Karpas-422 (cell line): ENCODE data around the gene S100PBP. TPM values are rescaled to one million over a fixed set of nuclear protein-coding genes. Genes with fewer than 3 reads are reported as not detected.
"Not testable (repeated sequence)": the region's sequence is repeated elsewhere in the genome, so short reads cannot be mapped to it uniquely, and the experiment has no call there.

Experiments
- DNase-seq: peaks from one replicate; pipeline ENCODE4 v3.0.0-alpha.2; 2015
- H2AFZ ChIP-seq: fragments of 200-600 bp; sonication (generic); 2 replicates; pipeline ENCODE4 v1.6.1; 2014; ENCODE audit warnings: antibody characterized with exemption, low read length, mixed read lengths
- H3K27ac ChIP-seq: fragments of 200-600 bp; sonication (generic); 2 replicates; pipeline ENCODE4 v1.5.1; 2014; ENCODE audit warnings: mild to moderate bottlenecking, low read length, moderate library complexity
- H3K27me3 ChIP-seq: fragments of 200-600 bp; sonication (generic); 2 replicates; pipeline ENCODE4 v1.6.1; 2014; ENCODE audit warnings: low read length, mixed read lengths
- H3K36me3 ChIP-seq: fragments of 200-600 bp; sonication (generic); 2 replicates; pipeline ENCODE4 v1.6.1; 2014; ENCODE audit warnings: low read length, mixed read lengths; ENCODE audit not compliant: insufficient read depth
- H3K4me1 ChIP-seq: fragments of 200-600 bp; sonication (generic); 2 replicates; pipeline ENCODE4 v1.6.1; 2014; ENCODE audit warnings: mild to moderate bottlenecking, low read length, mixed read lengths
- H3K4me2 ChIP-seq: fragments of 200-600 bp; sonication (generic); 2 replicates; pipeline ENCODE4 v1.6.1; 2014; ENCODE audit warnings: low read length, low read depth, mild to moderate bottlenecking; ENCODE audit not compliant: poor library complexity, severe bottlenecking
- H3K4me3 ChIP-seq: fragments of 200-600 bp; sonication (generic); 2 replicates; pipeline ENCODE4 v1.5.1; 2014; ENCODE audit warnings: mild to moderate bottlenecking, antibody characterized with exemption, low read length, mixed read lengths
- H3K79me2 ChIP-seq: fragments of 200-600 bp; sonication (generic); 2 replicates; pipeline ENCODE4 v1.6.1; 2014; ENCODE audit warnings: mild to moderate bottlenecking, low read length, mixed read lengths
- H3K9ac ChIP-seq: fragments of 200-600 bp; sonication (generic); 2 replicates; pipeline ENCODE4 v1.6.0; 2014; ENCODE audit warnings: low read length
- H3K9me2 ChIP-seq: fragments of 200-600 bp; sonication (generic), shearing (Covaris generic); replicated peaks from 2 replicates; pipeline ENCODE4 v1.6.0; 2014; ENCODE audit warnings: mild to moderate bottlenecking, low read length, moderate library complexity; ENCODE audit not compliant: insufficient read depth
- H3K9me3 ChIP-seq: fragments of 300-700, 200-600 bp; sonication (generic); 2 replicates; pipeline ENCODE4 v1.6.1; 2014; ENCODE audit warnings: low read length, mixed read lengths
- H4K20me1 ChIP-seq: fragments of 200-600 bp; sonication (generic); 2 replicates; pipeline ENCODE4 v1.6.1; 2014; ENCODE audit warnings: mild to moderate bottlenecking, antibody characterized with exemption, low read length, low read depth; ENCODE audit not compliant: insufficient read depth
- total RNA-seq: library from RNA; depleted of rRNA; stranded (reverse); fragments of >200 nt; shearing (Covaris generic); gene quantifications from 2 replicates; pipeline ENCODE4 v1.2.3, GENCODE V29; 2014; ENCODE audit warnings: low replicate concordance; rRNA removed

S100PBP gene
- total RNA-seq, 1 experiment from 2014 or later, result 23.7 TPM

DNA sequence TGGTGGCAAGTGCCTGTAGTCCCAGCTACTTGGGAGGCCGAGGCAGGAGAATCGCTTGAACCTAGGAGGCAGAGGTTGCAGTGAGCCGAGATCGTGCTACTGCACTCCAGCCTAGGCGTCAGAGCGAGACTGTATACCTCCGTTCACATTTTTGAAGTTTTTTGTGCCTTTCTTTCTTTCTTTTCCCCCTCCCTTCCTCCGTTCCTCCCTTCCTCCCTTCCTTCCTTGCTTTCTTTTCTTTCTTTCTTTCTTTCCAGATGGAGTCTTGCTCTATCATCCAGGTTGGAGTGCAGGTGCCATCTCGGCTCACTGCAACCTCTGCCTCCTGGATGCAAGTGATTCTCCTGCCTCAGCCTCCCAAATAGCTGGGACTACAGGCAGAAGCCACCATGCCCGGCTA is 88.1 kb downstream of the S100PBP start:
- not testable (repeated sequence) for H2AFZ ChIP-seq, H3K9ac ChIP-seq, DNase-seq, H3K4me2 ChIP-seq, H3K27ac ChIP-seq, H3K4me1 ChIP-seq, H3K27me3 ChIP-seq, H3K9me2 ChIP-seq, H4K20me1 ChIP-seq, H3K36me3 ChIP-seq, H3K4me3 ChIP-seq, H3K79me2 ChIP-seq, H3K9me3 ChIP-seq

DNA sequence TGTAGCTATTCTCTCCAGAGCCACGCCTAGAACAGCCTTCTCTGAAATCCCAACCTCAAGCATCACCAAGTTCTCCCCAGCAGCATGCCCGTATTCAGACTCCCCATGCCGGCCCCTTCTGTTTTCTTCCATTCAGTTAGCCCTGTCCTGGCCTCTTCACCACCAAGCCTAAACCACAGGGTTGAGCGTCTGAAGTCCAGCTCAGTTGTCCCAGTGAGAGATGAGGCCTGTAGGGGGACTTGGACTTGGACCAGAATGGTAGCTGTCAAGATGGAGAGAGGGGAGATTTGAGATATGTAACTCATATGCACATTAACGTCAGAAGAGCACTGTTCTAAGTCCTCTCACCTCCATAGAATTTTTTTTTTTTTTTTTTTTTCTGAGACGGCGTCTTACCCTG is 89.2 kb downstream of the S100PBP start:
- Histone ChIP-seq H3K4me1 (no peaks in the 10 kb centered on the region), H3K4me3 (no peak overlapping the region), H3K79me2 (no peaks in the 10 kb centered on the region), H2AFZ (no peak overlapping the region), H3K27ac (no peak overlapping the region), H3K36me3 (no peaks in the 10 kb centered on the region), H3K4me2 (no peak overlapping the region), H4K20me1 (no peaks in the 10 kb centered on the region), H3K9me2 (no peaks in the 10 kb centered on the region), H3K27me3 (no peaks in the 10 kb centered on the region), H3K9ac (no peak overlapping the region), H3K9me3 (no peaks in the 10 kb centered on the region)
- DNase-seq, result no peak

DNA sequence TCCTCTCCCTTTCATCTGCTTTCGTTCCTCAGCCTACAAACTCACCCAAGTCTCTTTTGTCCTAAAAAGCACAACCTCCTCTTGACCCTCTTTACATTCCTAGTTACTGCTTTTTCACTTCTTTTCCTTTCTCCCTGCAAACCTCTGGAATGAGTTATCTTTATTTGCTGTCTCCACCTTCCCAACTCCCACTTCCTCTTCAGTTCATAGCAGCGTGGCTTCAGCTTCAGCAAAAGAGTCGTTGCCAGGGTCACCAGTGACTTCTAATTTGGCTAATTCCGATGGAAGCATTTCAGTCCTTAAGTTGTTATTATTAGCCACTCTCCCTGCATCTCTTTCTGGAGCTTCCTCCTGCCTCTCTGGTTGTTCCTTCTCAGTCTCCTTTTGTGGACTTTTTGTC is 90.0 kb downstream of the S100PBP start:
- Histone ChIP-seq H4K20me1 (no peaks in the 10 kb centered on the region), H3K9me3 (no peaks in the 10 kb centered on the region), H3K9ac (no peak overlapping the region), H3K27ac (no peak overlapping the region), H3K79me2 (no peaks in the 10 kb centered on the region), H3K9me2 (no peaks in the 10 kb centered on the region), H3K4me3 (no peak overlapping the region), H3K4me2 (no peak overlapping the region), H3K4me1 (no peaks in the 10 kb centered on the region), H3K27me3 (no peaks in the 10 kb centered on the region), H2AFZ (no peak overlapping the region), H3K36me3 (no peaks in the 10 kb centered on the region)
- no peak for DNase-seq

Other genes with a start within 250 kb of the S100PBP start
- 55.1 and 88.3 TPM in 2 replicates for gene ZBTB8OS, start 167.1 kb upstream of the S100PBP start, total RNA-seq
- gene RBBP4, start 166.4 kb upstream of the S100PBP start, total RNA-seq, result 204 and 258 TPM in 2 replicates
- gene SYNC, start 114.9 kb upstream of the S100PBP start, total RNA-seq, result not detected in 2 replicates
- 118 and 159 TPM in 2 replicates for gene YARS1, start 295 bp upstream of the S100PBP start, total RNA-seq
- not detected in 2 replicates for gene FNDC5, start 53.3 kb downstream of the S100PBP start, total RNA-seq
- gene HPCA, start 68.8 kb downstream of the S100PBP start, total RNA-seq, result not detected in 2 replicates
- 1.1 and 4.9 TPM in 2 replicates for gene TMEM54, start 83.7 kb downstream of the S100PBP start, total RNA-seq
- 86.1 and 160 TPM in 2 replicates for gene RNF19B, start 147.2 kb downstream of the S100PBP start, total RNA-seq
- 145 and 287 TPM in 2 replicates for gene AK2, start 219.2 kb downstream of the S100PBP start, total RNA-seq